Measurements from ENCODE around the gene PARN.

Gene PARN

DNA sequence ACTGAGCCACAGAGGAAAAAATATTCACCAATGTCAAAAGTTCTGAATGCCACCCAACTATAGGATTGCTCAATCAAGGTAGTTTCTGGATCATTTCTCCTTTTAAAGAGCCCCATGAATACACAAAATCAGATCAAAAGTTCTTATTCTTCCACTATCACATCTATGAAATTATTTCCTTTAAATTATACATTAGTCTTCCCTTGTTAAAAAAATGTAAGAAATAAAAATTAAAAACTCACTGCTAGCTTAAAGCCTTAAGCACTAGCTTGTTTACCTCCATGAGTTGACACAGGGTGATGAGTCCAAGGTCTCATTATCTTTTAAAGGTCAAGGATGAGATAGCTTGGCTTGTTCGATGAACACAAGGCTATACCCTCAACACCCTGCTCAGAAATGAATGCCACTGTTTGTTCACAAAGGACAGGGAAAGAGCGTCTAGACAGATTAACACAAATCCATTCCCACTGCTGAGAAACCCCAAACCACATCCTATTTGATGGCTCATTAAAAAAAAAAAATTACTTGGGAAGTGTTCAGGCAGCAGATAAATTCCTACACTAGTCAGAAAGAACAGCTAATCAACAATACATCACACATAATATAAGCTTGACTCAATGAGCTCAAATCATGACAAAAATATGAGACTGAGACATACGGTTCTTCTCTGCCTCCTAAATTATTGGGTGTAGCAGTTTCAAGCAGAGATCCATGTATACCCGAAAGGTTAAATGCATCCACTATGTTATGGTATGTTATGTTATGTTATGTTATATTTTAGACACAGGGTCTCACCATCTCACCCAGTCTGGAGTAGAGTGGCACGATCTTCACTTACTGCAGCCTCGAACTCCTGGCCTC is 118.9 kb downstream of the PARN start:
- H3K27ac ChIP-seq: no peak overlapping the region
- TF ChIP-seq, protein P1, sequence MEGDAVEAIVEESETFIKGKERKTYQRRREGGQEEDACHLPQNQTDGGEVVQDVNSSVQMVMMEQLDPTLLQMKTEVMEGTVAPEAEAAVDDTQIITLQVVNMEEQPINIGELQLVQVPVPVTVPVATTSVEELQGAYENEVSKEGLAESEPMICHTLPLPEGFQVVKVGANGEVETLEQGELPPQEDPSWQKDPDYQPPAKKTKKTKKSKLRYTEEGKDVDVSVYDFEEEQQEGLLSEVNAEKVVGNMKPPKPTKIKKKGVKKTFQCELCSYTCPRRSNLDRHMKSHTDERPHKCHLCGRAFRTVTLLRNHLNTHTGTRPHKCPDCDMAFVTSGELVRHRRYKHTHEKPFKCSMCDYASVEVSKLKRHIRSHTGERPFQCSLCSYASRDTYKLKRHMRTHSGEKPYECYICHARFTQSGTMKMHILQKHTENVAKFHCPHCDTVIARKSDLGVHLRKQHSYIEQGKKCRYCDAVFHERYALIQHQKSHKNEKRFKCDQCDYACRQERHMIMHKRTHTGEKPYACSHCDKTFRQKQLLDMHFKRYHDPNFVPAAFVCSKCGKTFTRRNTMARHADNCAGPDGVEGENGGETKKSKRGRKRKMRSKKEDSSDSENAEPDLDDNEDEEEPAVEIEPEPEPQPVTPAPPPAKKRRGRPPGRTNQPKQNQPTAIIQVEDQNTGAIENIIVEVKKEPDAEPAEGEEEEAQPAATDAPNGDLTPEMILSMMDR (conservative IDR thresholded peaks at IDR 0.05): no peak

DNA sequence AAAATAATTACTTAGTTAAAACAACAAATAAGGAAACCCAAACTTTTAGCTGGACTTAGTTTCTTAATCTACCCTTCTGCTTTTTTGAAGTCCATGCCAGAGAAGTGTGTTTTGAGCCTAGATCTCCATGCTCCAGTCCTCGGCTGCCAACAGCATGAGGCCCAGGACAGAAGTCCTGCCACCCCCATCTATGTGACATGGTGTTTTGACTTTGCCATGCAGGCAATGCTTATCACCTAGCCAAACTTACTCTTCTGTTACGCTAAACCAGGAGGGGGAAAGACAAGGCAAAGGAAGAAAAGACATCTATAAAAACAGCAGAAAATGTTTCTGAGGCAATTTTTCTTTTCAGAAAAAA is 119.5 kb downstream of the PARN start:
- TF ChIP-seq, protein P1 (conservative IDR thresholded peaks at IDR 0.05): no peak
- no peak overlapping the region for H3K27ac ChIP-seq

GRCh38 chr16:14509675-14510132 is 120.4 kb downstream of the PARN start:
- TF ChIP-seq, protein P1 (conservative IDR thresholded peaks at IDR 0.05): no peak
- no peak overlapping the region for H3K27ac ChIP-seq

- TF ChIP-seq, protein P1 (conservative IDR thresholded peaks at IDR 0.05): no peak
- H3K27ac ChIP-seq: no peak overlapping the region
These were observed 121.0 kb downstream of the PARN start for GRCh38 chr16:14509055-14509454.

DNA sequence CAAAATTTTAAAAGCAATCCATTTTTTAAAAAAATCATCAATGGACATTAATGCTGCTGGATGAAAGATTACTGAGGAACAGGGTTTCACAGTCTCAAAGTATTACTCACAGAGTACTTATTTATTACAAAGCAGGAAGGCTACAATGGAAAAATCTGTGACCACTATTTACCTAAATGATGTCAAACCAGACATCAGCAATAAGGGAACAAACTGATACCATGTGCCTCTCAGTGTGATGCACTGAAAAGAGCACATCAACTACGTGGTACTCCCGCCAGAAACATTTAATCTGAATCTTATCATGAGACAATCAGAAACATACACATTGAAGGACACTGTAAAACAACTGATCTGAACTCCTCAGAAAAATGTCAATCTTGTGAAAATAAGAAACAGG is 124.2 kb downstream of the PARN start:
- TF ChIP-seq, protein P1 (conservative IDR thresholded peaks at IDR 0.05): no peak
- H3K27ac ChIP-seq: peak overlapping the region; percentile 18

GRCh38 chr16:14502932-14503741 is 126.9 kb downstream of the PARN start:
- no peak overlapping the region for H3K27ac ChIP-seq

More at GRCh38 chr16:14502932-14503741, 126.9 kb downstream of the PARN start:
- TF ChIP-seq, protein P1 (conservative IDR thresholded peaks at IDR 0.05): no peak
